HepG2 (cell line): ENCODE measurements around the gene IQCN. TPM values are rescaled to one million over a fixed set of nuclear protein-coding genes. Genes with fewer than 3 reads are reported as not detected.
A peak's percentile ranks its signal among the peaks of the same experiment; 100 is the strongest.

Experiments used
- BCLAF1 ChIP-seq: fragments of 450-650 bp; IDR thresholded peaks from 2 replicates; pipeline ENCODE4 v1.6.1; 2017; ENCODE audit warnings: mild to moderate bottlenecking
- CEBPG ChIP-seq: IDR thresholded peaks from 2 replicates; pipeline ENCODE4 v1.6.1; 2016
- ELF1 ChIP-seq: sonication (generic); formaldehyde crosslinking; IDR thresholded peaks from 2 replicates; pipeline ENCODE4 v1.4.0; 2020; ENCODE audit warnings: missing genetic modification reagents
- ELF3 ChIP-seq: IDR thresholded peaks from 2 replicates; pipeline ENCODE4 v1.6.1; 2016; ENCODE audit warnings: missing genetic modification reagents, missing compliant biosample characterization
- ESRRA ChIP-seq: sonication (generic); formaldehyde crosslinking; IDR thresholded peaks from 2 replicates; pipeline ENCODE4 v1.5.1; 2020; ENCODE audit warnings: mild to moderate bottlenecking, low read depth, missing genetic modification reagents
- GFI1 ChIP-seq: sonication (generic); formaldehyde crosslinking; IDR thresholded peaks from 2 replicates; pipeline ENCODE4 v1.5.0; 2020; ENCODE audit warnings: missing genetic modification reagents, mild to moderate bottlenecking, borderline replicate concordance
- HBP1 ChIP-seq: IDR thresholded peaks from 2 replicates; pipeline ENCODE4 v1.6.1; 2016; ENCODE audit warnings: low read depth, control low read depth
- HOXA7 ChIP-seq: sonication (generic); formaldehyde crosslinking; IDR thresholded peaks from 2 replicates; pipeline ENCODE4 v1.8.1; 2022; ENCODE audit warnings: mild to moderate bottlenecking, missing genetic modification reagents, moderate library complexity
- JUND ChIP-seq: sonication (generic); formaldehyde crosslinking; IDR thresholded peaks from 2 replicates; pipeline ENCODE4 v1.8.0; 2022; ENCODE audit warnings: mild to moderate bottlenecking, missing genetic modification reagents
- MATR3 ChIP-seq: sonication (generic); formaldehyde crosslinking; IDR thresholded peaks from 2 replicates; pipeline ENCODE4 v1.4.0; 2020; ENCODE audit warnings: missing genetic modification reagents
- MEF2D ChIP-seq: sonication (generic); formaldehyde crosslinking; IDR thresholded peaks from 2 replicates; pipeline ENCODE4 v1.5.1; 2020; ENCODE audit warnings: mild to moderate bottlenecking, missing genetic modification reagents
- PHF8 ChIP-seq: sonication (generic); formaldehyde crosslinking; IDR thresholded peaks from 2 replicates; pipeline ENCODE4 v1.5.0; 2020; ENCODE audit warnings: missing genetic modification reagents
- PTBP1 ChIP-seq: fragments of 200-400 bp; formaldehyde crosslinking; IDR thresholded peaks from 2 replicates; pipeline ENCODE4 v1.6.1; 2018; ENCODE audit warnings: low read length, low read depth; ENCODE audit not compliant: poor library complexity, severe bottlenecking
- SNRNP70 ChIP-seq: fragments of 200-400 bp; formaldehyde crosslinking; IDR thresholded peaks from 2 replicates; pipeline ENCODE4 v1.6.1; 2017; ENCODE audit warnings: mild to moderate bottlenecking, low read depth, low read length, moderate library complexity
- SRSF4 ChIP-seq: fragments of 200-400 bp; formaldehyde crosslinking; IDR thresholded peaks from one replicate; pipeline ENCODE4 v1.6.1; 2018; ENCODE audit warnings: mild to moderate bottlenecking, low read depth, low read length, moderate library complexity; ENCODE audit not compliant: poor library complexity, severe bottlenecking
- STAG1 ChIP-seq: sonication (generic); formaldehyde crosslinking; IDR thresholded peaks from 2 replicates; pipeline ENCODE4 v1.4.0; 2020; ENCODE audit warnings: missing genetic modification reagents
- TGIF2 ChIP-seq: IDR thresholded peaks from 2 replicates; pipeline ENCODE4 v1.6.1; 2016; ENCODE audit warnings: control low read depth, missing compliant biosample characterization
- TRIM22 ChIP-seq: fragments of 450-650 bp; IDR thresholded peaks from 2 replicates; pipeline ENCODE4 v1.6.1; 2017
- UBTF ChIP-seq: sonication (generic); formaldehyde crosslinking; IDR thresholded peaks from 2 replicates; pipeline ENCODE4 v1.4.0; 2020; ENCODE audit warnings: mild to moderate bottlenecking, missing genetic modification reagents
- ZNF17 ChIP-seq: sonication (generic); formaldehyde crosslinking; IDR thresholded peaks from 2 replicates; pipeline ENCODE4 v1.5.0; 2020; ENCODE audit warnings: mild to moderate bottlenecking, missing genetic modification reagents
- ZNF709 ChIP-seq: sonication (generic); formaldehyde crosslinking; IDR thresholded peaks from 2 replicates; pipeline ENCODE4 v1.5.0; 2020; ENCODE audit warnings: mild to moderate bottlenecking, missing genetic modification reagents
- ZNF772 ChIP-seq: sonication (generic); formaldehyde crosslinking; IDR thresholded peaks from 2 replicates; pipeline ENCODE4 v1.5.0; 2020; ENCODE audit warnings: mild to moderate bottlenecking, missing genetic modification reagents
- ZNF883 ChIP-seq: sonication (generic); formaldehyde crosslinking; IDR thresholded peaks from 2 replicates; pipeline ENCODE4 v1.5.1; 2020; ENCODE audit warnings: mild to moderate bottlenecking, missing genetic modification reagents; ENCODE audit errors: not compliant biosample characterization
- polyA plus RNA-seq, 8 experiments: library from polyadenylated mRNA; depleted of rRNA in 3 of 8; stranded (reverse) in 7 of 8; unstranded in 1 of 8; fragments of >200 nt; fragmentation: Illumina TruSeq in 4 of 8; extraction: Trizol in 4 of 8; gene quantifications; 2 replicates each; pipeline versions ENCODE4 v1.2.1 to v1.2.3, GENCODE V29; 2011 to 2016; ENCODE audit warnings: low read depth in 4 of 8, missing spikeins in 1 of 8, mixed read lengths in 1 of 8; ENCODE audit not compliant: insufficient read depth in 1 of 8
- total RNA-seq, 5 experiments: library from RNA; depleted of rRNA; stranded (reverse); fragments of >200 nt; fragmentation: Illumina TruSeq; extraction: Trizol; gene quantifications; 2 replicates each; pipeline ENCODE4 v1.2.3, GENCODE V29; 2016; ENCODE audit warnings: low read depth in 1 of 5

Gene IQCN
- total and polyA plus RNA-seq, 2 of the 13 experiments (the other 11 are each of a cell fraction or from before 2014, with no cell fraction given), result 0.04 to 0.18 TPM

GRCh38 chr19:18322318-18322758 is 48.1 kb upstream of the IQCN start (continued):
- TF ChIP-seq HBP1 (peak; percentile 48; the same call in 1 of the 2 replicates), ZNF772 (CRISPR knock-in tag) (no peak; the same call in 1 of the 2 replicates), HOXA7 (no peak), TGIF2 (CRISPR knock-in tag) (peak; percentile 17; the same call in 1 of the 2 replicates), ELF3 (CRISPR knock-in tag) (no peak), MATR3 (CRISPR knock-in tag) (no peak), PHF8 (CRISPR knock-in tag) (0 out of 2 replicates have a peak, but pooled peaks have one; percentile 36), PTBP1 (no peak), TRIM22 (no peak), GFI1 (CRISPR knock-in tag) (0 out of 2 replicates have a peak, but pooled peaks have one; percentile 29), SNRNP70 (no peak), ELF1 (CRISPR knock-in tag) (no peak), ZNF17 (CRISPR knock-in tag) (no peak), ZNF709 (CRISPR knock-in tag) (no peak), MEF2D (CRISPR knock-in tag) (no peak), CEBPG (CRISPR knock-in tag) (no peak), BCLAF1 (no peak), SRSF4 (no peak), UBTF (CRISPR knock-in tag) (no peak; the same call in 1 of the 2 replicates), STAG1 (CRISPR knock-in tag) (peak; percentile 52), ESRRA (CRISPR knock-in tag) (no peak; the same call in 1 of the 2 replicates), JUND (no peak), ZNF883 (no peak)
